OCI-LY3 (cell line): ENCODE measurements around the gene LMNTD2.

Experiments used
- H2AFZ ChIP-seq: fragments of 200-600, 300-600 bp; shearing (Covaris generic); 2 replicates; pipeline ENCODE4 v1.6.0; 2014; ENCODE audit warnings: antibody characterized with exemption, low read depth, low read length
- H3K27ac ChIP-seq: fragments of 200-600, 300-600 bp; sonication (generic); 2 replicates; pipeline ENCODE4 v1.5.1; 2014; ENCODE audit warnings: mild to moderate bottlenecking, low read length, moderate library complexity, mixed read lengths
- H3K27me3 ChIP-seq: fragments of 200-600, 300-600 bp; sonication (generic); 2 replicates; pipeline ENCODE4 v1.6.1; 2014; ENCODE audit warnings: low read depth, low read length, mixed read lengths
- H3K36me3 ChIP-seq: fragments of 200-600, 300-600 bp; sonication (generic); replicated peaks from 2 replicates; pipeline ENCODE3; 2014; ENCODE audit warnings: low read depth, low read length, mixed read lengths
- H3K4me1 ChIP-seq: fragments of 300-600, 200-600 bp; sonication (generic); 2 replicates; pipeline ENCODE4 v1.6.1; 2014; ENCODE audit warnings: low read length, mixed read lengths
- H3K4me2 ChIP-seq: fragments of 200-600, 300-600 bp; sonication (generic); 2 replicates; pipeline ENCODE4 v1.6.1; 2014; ENCODE audit warnings: low read length, mixed read lengths
- H3K4me3 ChIP-seq: fragments of 300-600, 200-600 bp; sonication (generic); 2 replicates; pipeline ENCODE4 v1.5.1; 2014; ENCODE audit warnings: antibody characterized with exemption, mild to moderate bottlenecking, low read length, moderate library complexity
- H3K79me2 ChIP-seq: fragments of 300-600, 200-600 bp; shearing (Covaris generic); 2 replicates; pipeline ENCODE4 v1.6.1; 2014; ENCODE audit warnings: mild to moderate bottlenecking, low read length, mixed read lengths
- H3K9ac ChIP-seq: fragments of 300-600, 200-600 bp; shearing (Covaris generic); 2 replicates; pipeline ENCODE4 v1.6.0; 2014; ENCODE audit warnings: mild to moderate bottlenecking, low read length, moderate library complexity
- H3K9me3 ChIP-seq: fragments of 200-600, 300-600 bp; shearing (Covaris generic); 2 replicates; pipeline ENCODE4 v1.6.1; 2014; ENCODE audit warnings: low read length, mixed read lengths; ENCODE audit not compliant: insufficient read depth
- H4K20me1 ChIP-seq: fragments of 200-600, 300-600 bp; sonication (generic); 2 replicates; pipeline ENCODE4 v1.6.1; 2016; ENCODE audit warnings: low read length, mixed read lengths; ENCODE audit not compliant: insufficient read depth
- CTCF ChIP-seq: fragments of 200-600, 300-600 bp; sonication (generic); IDR thresholded peaks from 2 replicates; pipeline ENCODE4 v1.5.1; 2014; ENCODE audit warnings: antibody characterized with exemption, low read length, low read depth
- EZH2phosphoT487 ChIP-seq: fragments of 200-600 bp; shearing (Covaris generic); IDR thresholded peaks from 2 replicates; pipeline ENCODE4 v1.6.1; 2018; ENCODE audit warnings: antibody characterized with exemption, mixed run types, low read depth

LMNTD2 gene

DNA sequence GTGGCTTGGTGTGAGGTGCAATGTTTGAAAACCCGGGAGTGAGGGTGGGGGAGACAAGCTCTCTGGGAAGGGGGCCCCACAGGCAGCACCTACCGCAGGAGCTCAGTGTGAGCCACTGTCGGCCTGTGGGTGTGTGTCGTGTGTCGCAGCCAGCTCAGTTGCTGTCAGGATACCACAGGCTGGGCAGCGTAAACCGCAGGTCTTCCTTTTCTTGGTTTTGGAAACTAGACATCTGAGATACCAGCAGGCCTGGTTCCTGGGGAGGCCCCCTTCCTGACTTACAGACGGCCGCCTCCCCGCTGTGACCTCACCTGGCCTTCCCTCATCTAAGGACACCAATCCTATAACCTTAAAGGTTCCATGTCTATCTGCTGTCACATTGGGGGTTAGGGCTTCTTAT is 35.8 kb upstream of the LMNTD2 start:
- Histone ChIP-seq H3K9ac (no peak overlapping the region), H2AFZ (no peak overlapping the region), H3K9me3 (no peaks in the 10 kb centered on the region), H3K27me3 (no peaks in the 10 kb centered on the region), H3K4me3 (no peak overlapping the region), H3K79me2 (peaks cover 6% of the 10 kb centered on the region; the same call in 1 of the 2 replicates), H3K4me1 (no peaks in the 10 kb centered on the region), H3K36me3 (peaks cover 45% of the 10 kb centered on the region), H4K20me1 (no peaks in the 10 kb centered on the region), H3K27ac (no peak overlapping the region), H3K4me2 (no peak overlapping the region)
- no peak for TF ChIP-seq EZH2phosphoT487
- TF ChIP-seq CTCF, result no peak

- TF ChIP-seq EZH2phosphoT487, result no peak
- H3K4me2 ChIP-seq, result no peak overlapping the region
- H3K79me2 ChIP-seq, result peaks cover 6% of the 10 kb centered on the region; the same call in 1 of the 2 replicates
- no peaks in the 10 kb centered on the region for H3K4me1 ChIP-seq
- H4K20me1 ChIP-seq, result no peaks in the 10 kb centered on the region
- H3K27me3 ChIP-seq, result no peaks in the 10 kb centered on the region
- H3K9ac ChIP-seq, result no peak overlapping the region
- no peak overlapping the region for H3K4me3 ChIP-seq
- H2AFZ ChIP-seq, result no peak overlapping the region
- no peaks in the 10 kb centered on the region for H3K9me3 ChIP-seq
- H3K27ac ChIP-seq, result no peak overlapping the region
- H3K36me3 ChIP-seq, result peaks cover 51% of the 10 kb centered on the region
Measured at GRCh38 chr11:595400-595799, 34.9 kb upstream of the LMNTD2 start.

DNA sequence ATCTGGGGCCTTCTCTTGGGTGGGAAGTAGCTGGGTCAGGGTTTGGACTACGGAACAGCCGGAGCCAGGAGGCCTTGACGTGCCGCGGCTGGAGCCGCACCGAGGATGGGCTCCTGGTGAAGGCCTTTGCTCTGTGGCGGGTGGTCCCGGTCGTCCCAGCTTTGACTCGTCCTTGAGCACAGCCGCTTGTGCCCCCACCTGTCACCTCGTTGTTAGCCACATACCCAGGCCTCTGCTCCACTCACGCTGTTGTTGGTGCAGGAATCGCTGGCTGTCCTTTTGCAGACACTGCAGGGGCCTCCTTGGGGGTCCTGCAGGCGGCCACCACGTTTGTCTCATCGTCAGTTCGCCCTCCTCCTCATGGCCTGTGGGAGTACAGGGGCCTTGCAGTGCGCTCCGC is 32.8 kb upstream of the LMNTD2 start:
- Histone ChIP-seq H3K9ac (no peak overlapping the region), H3K9me3 (no peaks in the 10 kb centered on the region), H3K27ac (no peak overlapping the region), H3K4me3 (no peak overlapping the region), H3K36me3 (peaks cover 55% of the 10 kb centered on the region), H3K27me3 (no peaks in the 10 kb centered on the region), H3K4me1 (no peaks in the 10 kb centered on the region), H2AFZ (no peak overlapping the region), H3K4me2 (no peak overlapping the region), H3K79me2 (peaks cover 19% of the 10 kb centered on the region), H4K20me1 (0 out of 2 replicates have a peak, but pooled peaks cover 7% of the 10 kb centered on the region)
- TF ChIP-seq EZH2phosphoT487 (no peak), CTCF (no peak)

- Histone ChIP-seq H4K20me1 (0 out of 2 replicates have a peak, but pooled peaks cover 7% of the 10 kb centered on the region), H3K4me3 (no peak overlapping the region), H3K36me3 (peaks cover 56% of the 10 kb centered on the region), H3K27me3 (no peaks in the 10 kb centered on the region), H3K9ac (no peak overlapping the region), H3K9me3 (no peaks in the 10 kb centered on the region), H3K4me1 (no peaks in the 10 kb centered on the region), H3K4me2 (no peak overlapping the region), H3K79me2 (peaks cover 22% of the 10 kb centered on the region), H2AFZ (no peak overlapping the region), H3K27ac (no peak overlapping the region)
- no peak for TF ChIP-seq EZH2phosphoT487
Measured at GRCh38 chr11:592918-593317, 32.4 kb upstream of the LMNTD2 start.

- Histone ChIP-seq H3K4me2 (no peak overlapping the region), H3K9ac (no peak overlapping the region), H3K27ac (no peak overlapping the region), H2AFZ (no peak overlapping the region), H3K4me3 (no peak overlapping the region), H3K27me3 (no peaks in the 10 kb centered on the region), H3K9me3 (no peaks in the 10 kb centered on the region), H3K79me2 (peaks cover 25% of the 10 kb centered on the region), H3K4me1 (no peaks in the 10 kb centered on the region), H4K20me1 (peaks cover 7% of the 10 kb centered on the region; the same call in 1 of the 2 replicates), H3K36me3 (peaks cover 61% of the 10 kb centered on the region)
- TF ChIP-seq CTCF (no peak), EZH2phosphoT487 (no peak)
Measured at GRCh38 chr11:592501-592900, 32.0 kb upstream of the LMNTD2 start.
